LNCAP (cell line): Measurements from ENCODE around the gene SYF2.

Experiments
- CTCF ChIP-seq: fragments of 450-650 bp; IDR thresholded peaks from 2 replicates; pipeline ENCODE4 v1.5.1; 2017; ENCODE audit warnings: mild to moderate bottlenecking

Gene SYF2

GRCh38 chr1:25247024-25247828 lies 14.9 kb upstream of the SYF2 start, which contains the start of gene RSRP1:
Gene RSRP1, minus strand, starts transcription at chr1:25247454. Its CDS starts 491 bp downstream, at chr1:25246963.
- TF ChIP-seq CTCF, result no peak

GRCh38 chr1:25246600-25247023 lies 14.3 kb upstream of the SYF2 start:
- no peak for TF ChIP-seq CTCF

- no peak for TF ChIP-seq CTCF
These were observed 13.7 kb upstream of the SYF2 start for GRCh38 chr1:25245809-25246599.

GRCh38 chr1:25245393-25245792 lies 13.1 kb upstream of the SYF2 start:
- TF ChIP-seq CTCF, result no peak

- no peak for TF ChIP-seq CTCF
These were observed 11.6 kb upstream of the SYF2 start for GRCh38 chr1:25243907-25244306.

- peak; percentile 41 for TF ChIP-seq CTCF
These were observed 7.6 kb upstream of the SYF2 start for GRCh38 chr1:25239681-25240541.

- no peak for TF ChIP-seq CTCF
These were observed 5.7 kb upstream of the SYF2 start for GRCh38 chr1:25238046-25238445.
